Upper lobe of right lung (tissue), 1 donor: ENCODE measurements around the gene DMBX1. TPM values are rescaled to one million over a fixed set of nuclear protein-coding genes. Genes with fewer than 3 reads are reported as not detected.

Experiments
- ATAC-seq: fragments of 200-7000 bp; cut with Tn5 transposase; one replicate; pipeline ENCODE4 v1.9.1; 2020; ENCODE audit warnings: mild to moderate bottlenecking, moderate library complexity
- DNase-seq: peaks from one replicate; pipeline ENCODE4 v3.0.0-alpha.2; 2020
- H3K27ac ChIP-seq: fragments of 200-600 bp; one replicate; pipeline ENCODE4 v1.8.0; 2022
- H3K27me3 ChIP-seq: fragments of 200-600 bp; one replicate; pipeline ENCODE4 v1.8.0; 2022; ENCODE audit warnings: mild to moderate bottlenecking
- H3K36me3 ChIP-seq: fragments of 200-600 bp; one replicate; pipeline ENCODE4 v1.8.0; 2022
- H3K4me1 ChIP-seq: fragments of 200-600 bp; one replicate; pipeline ENCODE4 v1.8.0; 2022
- H3K4me3 ChIP-seq: fragments of 200-600 bp; one replicate; pipeline ENCODE4 v1.8.0; 2022; ENCODE audit warnings: mild to moderate bottlenecking
- H3K9me3 ChIP-seq: fragments of 200-600 bp; one replicate; pipeline ENCODE4 v1.8.0; 2022
- intact Hi-C: fragments of 100-400 bp; cut with DNase I; formaldehyde crosslinking; loops from one replicate; pipeline ENCODE4 v1.11.0; 2022
- total RNA-seq: library from RNA; stranded (reverse); fragmentation: NEBNext Ultra II Directional; extraction: Animal tissue kit (Norgen Biotek cat#: 25700); gene quantifications from one replicate; pipeline ENCODE4 v1.2.1, GENCODE V29; 2021
- TF ChIP-seq, protein P1 (sequence below): fragments of 200-600 bp; IDR thresholded peaks from one replicate; pipeline ENCODE4 v1.8.0; 2022; ENCODE audit warnings: antibody characterized with exemption
- donor health status: DM: no; HTN: yes; CAD: no; lungs with severe emphysema.

The DMBX1 gene
- total RNA-seq, 1 donor from 2014 or later, result not detected

DNA sequence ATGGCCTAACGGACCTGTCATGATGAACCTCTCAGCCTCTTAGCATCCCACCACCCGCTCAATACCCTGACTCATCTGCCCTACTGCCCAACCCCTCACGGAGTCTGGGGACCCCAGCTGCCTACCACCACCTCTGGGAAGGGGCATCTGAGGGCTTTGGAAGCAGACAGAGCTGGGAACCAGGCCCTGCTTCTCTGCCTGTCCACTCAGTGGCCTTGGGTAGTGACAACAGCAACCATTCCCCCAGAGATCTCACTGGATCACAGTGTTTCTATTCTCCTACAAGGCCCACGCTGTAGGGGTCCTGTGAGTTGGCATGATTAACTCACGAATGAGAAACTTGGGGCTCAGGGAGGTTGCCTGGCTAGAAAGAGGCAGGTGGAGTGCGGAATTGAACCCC, 32.5 kb upstream of the DMBX1 start:
- H3K27me3 ChIP-seq, result peaks cover 18% of the 10 kb centered on the region
- intact Hi-C loops, result no loop called here
- ATAC-seq, result no peak

DNA sequence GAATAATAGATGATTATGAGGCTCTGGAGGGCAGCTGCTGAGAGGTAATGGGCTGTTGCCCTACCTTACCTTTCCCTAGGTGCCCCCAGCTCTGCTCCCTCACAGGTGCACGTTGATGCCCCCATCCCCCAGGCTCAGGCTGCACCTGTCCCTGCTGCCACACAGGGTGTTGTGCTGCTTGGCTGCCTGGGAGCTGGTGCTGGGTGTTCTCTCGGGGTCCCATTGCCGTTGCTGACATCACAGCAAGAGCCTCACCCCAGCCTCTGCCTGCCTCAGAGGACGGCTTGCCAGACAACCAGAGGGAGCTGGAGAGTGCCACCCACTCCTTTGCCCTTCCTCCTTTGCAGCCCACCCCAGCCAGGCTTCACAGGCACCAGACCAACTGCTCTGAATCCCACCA, 31.4 kb upstream of the DMBX1 start:
- H3K4me1 ChIP-seq, result no peaks in the 10 kb centered on the region
- H3K27me3 ChIP-seq, result peaks cover 18% of the 10 kb centered on the region
- H3K36me3 ChIP-seq, result no peaks in the 10 kb centered on the region
- H3K9me3 ChIP-seq, result no peaks in the 10 kb centered on the region
- TF ChIP-seq, protein P1, sequence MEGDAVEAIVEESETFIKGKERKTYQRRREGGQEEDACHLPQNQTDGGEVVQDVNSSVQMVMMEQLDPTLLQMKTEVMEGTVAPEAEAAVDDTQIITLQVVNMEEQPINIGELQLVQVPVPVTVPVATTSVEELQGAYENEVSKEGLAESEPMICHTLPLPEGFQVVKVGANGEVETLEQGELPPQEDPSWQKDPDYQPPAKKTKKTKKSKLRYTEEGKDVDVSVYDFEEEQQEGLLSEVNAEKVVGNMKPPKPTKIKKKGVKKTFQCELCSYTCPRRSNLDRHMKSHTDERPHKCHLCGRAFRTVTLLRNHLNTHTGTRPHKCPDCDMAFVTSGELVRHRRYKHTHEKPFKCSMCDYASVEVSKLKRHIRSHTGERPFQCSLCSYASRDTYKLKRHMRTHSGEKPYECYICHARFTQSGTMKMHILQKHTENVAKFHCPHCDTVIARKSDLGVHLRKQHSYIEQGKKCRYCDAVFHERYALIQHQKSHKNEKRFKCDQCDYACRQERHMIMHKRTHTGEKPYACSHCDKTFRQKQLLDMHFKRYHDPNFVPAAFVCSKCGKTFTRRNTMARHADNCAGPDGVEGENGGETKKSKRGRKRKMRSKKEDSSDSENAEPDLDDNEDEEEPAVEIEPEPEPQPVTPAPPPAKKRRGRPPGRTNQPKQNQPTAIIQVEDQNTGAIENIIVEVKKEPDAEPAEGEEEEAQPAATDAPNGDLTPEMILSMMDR, result no peak
- DNase-seq (no peak), ATAC-seq (no peak)
- H3K4me3 ChIP-seq, result no peak overlapping the region
- intact Hi-C loops, result no loop called here
- no peak overlapping the region for H3K27ac ChIP-seq

More for the DNA sequence above, 32.5 kb upstream of the DMBX1 start:
- no peaks in the 10 kb centered on the region for H3K36me3 ChIP-seq
- H3K27ac ChIP-seq, result no peak overlapping the region
- no peaks in the 10 kb centered on the region for H3K4me1 ChIP-seq
- H3K9me3 ChIP-seq, result no peaks in the 10 kb centered on the region
- DNase-seq, result no peak
- no peak overlapping the region for H3K4me3 ChIP-seq
- TF ChIP-seq, protein P1, result no peak

DNA sequence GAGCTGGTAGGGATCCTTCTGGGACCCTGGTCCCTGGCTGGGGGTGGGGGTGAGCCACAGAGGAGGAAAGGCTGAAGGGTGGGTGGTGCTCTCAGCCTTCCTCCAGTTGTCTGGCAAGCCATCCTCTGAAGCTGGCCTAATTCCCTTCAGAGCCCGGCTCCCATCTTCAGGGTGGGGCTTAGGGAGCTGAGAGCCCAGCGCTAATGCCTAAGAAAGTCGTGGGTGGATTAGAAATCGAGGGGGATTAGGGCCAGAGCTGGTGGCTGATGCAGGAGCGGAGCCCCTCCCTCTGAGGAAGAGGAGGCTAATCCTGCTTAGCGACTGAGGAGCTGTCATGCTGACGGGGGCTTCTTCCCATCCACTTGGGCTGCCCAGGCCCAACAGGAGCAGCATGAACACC, 30.8 kb upstream of the DMBX1 start:
- H3K36me3 ChIP-seq, result no peaks in the 10 kb centered on the region
- ATAC-seq (no peak), DNase-seq (no peak)
- intact Hi-C loops, result no loop called here
- TF ChIP-seq, protein P1, result no peak
- no peak overlapping the region for H3K4me3 ChIP-seq
- no peaks in the 10 kb centered on the region for H3K4me1 ChIP-seq
- H3K9me3 ChIP-seq, result no peaks in the 10 kb centered on the region
- H3K27me3 ChIP-seq, result peaks cover 18% of the 10 kb centered on the region
- H3K27ac ChIP-seq, result no peak overlapping the region

DNA sequence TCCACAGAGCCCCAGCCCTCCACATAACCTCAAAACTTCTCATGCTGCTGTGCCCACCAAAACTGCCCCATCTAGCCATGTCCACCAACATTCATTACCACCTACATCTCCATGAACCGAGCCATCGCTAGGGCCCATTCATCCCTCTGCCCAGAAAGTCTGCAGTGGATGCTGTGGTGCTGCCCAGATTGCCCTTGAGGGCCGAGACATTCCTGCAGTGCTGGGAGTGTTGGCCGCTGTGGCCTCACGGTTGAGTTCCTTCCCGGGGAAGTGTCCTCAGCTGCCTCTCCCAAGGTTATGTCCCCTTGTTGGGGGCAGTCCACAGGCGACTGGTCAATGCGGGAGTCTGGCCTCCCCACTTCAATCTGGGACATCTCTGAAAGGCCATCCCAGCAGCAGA, 30.3 kb upstream of the DMBX1 start:
- H3K4me3 ChIP-seq, result no peak overlapping the region
- no peaks in the 10 kb centered on the region for H3K36me3 ChIP-seq
- ATAC-seq (no peak), DNase-seq (no peak)
- intact Hi-C loops, result no loop called here
- H3K27ac ChIP-seq, result no peak overlapping the region
- TF ChIP-seq, protein P1, result no peak
- no peaks in the 10 kb centered on the region for H3K4me1 ChIP-seq
- H3K27me3 ChIP-seq, result peaks cover 15% of the 10 kb centered on the region
- H3K9me3 ChIP-seq, result no peaks in the 10 kb centered on the region

DNA sequence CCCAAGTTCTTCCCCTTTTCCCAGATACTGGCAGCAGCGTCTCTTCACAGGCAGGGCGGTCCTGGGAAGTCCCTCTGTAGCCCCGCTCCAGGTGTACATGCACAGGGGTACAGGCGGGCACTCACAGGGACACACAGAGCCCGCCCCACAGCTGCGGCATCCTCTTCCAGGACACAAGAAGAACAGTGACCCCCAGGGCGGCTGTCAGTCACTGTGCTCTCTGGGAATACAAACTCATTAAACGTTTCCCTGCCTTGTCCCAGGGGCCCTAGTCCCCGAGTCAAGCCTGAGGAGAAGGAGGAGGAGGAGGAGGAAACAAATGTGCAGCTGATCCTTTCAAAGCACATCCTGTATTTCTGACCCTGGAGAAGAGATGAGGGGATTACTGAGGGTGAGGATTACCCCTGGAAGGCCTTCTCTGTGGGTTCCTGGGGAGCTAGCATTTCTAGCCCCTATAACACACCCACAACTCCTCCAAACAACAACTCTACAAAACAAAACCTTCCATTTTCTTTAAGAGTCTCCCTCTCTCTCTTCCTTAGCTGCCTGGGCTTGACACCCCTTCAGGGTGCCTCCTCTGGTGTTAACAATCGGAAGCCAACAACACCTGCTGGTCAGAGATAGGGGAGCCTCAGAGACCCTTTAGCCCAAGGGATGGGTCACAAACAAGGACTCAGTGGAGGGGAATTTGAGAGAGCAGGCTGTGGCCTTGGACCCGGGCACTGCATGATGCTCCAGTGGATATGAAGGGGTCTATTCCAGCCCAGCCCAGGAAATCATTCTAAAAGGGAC, 28.4 kb upstream of the DMBX1 start:
- intact Hi-C loops, result no loop called here
- DNase-seq (no peak), ATAC-seq (no peak)
- Histone ChIP-seq H3K4me3 (no peak overlapping the region), H3K27me3 (peaks cover 5% of the 10 kb centered on the region), H3K4me1 (no peaks in the 10 kb centered on the region), H3K9me3 (no peaks in the 10 kb centered on the region), H3K27ac (no peak overlapping the region), H3K36me3 (no peaks in the 10 kb centered on the region)
- TF ChIP-seq, protein P1, result no peak
